Stimulated activated memory B cell treated with anti-CD40 and anti-IgM and Interleukin-4, amounts not matched to agents 10 μg/mL and 1 μg/mL and 100 μg/mL, for 72 hours (primary cell): ENCODE results near the gene NFE2L3.
A peak's percentile ranks its signal among the peaks of the same experiment; 100 is the strongest.

Source experiments
- ATAC-seq: fragments of 150-1000 bp; cut with Tn5 transposase; 2 replicates; pipeline ENCODE4 v1.10.0; 2021
- H3K27ac Mint-ChIP-seq: one replicate; pipeline ENCODE4 v1.8.0; 2022; ENCODE audit warnings: mild to moderate bottlenecking, mixed read lengths
- H3K27me3 Mint-ChIP-seq: one replicate; pipeline ENCODE4 v1.8.0; 2022; ENCODE audit warnings: mixed read lengths
- H3K36me3 Mint-ChIP-seq: one replicate; pipeline ENCODE4 v1.8.0; 2022; ENCODE audit warnings: mixed read lengths
- H3K4me1 Mint-ChIP-seq: one replicate; pipeline ENCODE4 v1.8.0; 2022; ENCODE audit warnings: mixed read lengths
- H3K4me3 Mint-ChIP-seq: one replicate; pipeline ENCODE4 v1.8.0; 2022; ENCODE audit warnings: mild to moderate bottlenecking, moderate library complexity, mixed read lengths
- H3K9me3 Mint-ChIP-seq: one replicate; pipeline ENCODE4 v1.8.0; 2022; ENCODE audit warnings: mixed read lengths

NFE2L3 gene

GRCh38 chr7:26202019-26202990 lies 50.3 kb downstream of the NFE2L3 start:
- H3K27ac Mint-ChIP-seq: peak overlapping the region; percentile 100
- peak overlapping the region; percentile 100 for H3K4me3 Mint-ChIP-seq
- H3K27me3 Mint-ChIP-seq: no peaks in the 10 kb centered on the region
- ATAC-seq: peak; percentile 4
- no peaks in the 10 kb centered on the region for H3K9me3 Mint-ChIP-seq
- H3K36me3 Mint-ChIP-seq: peaks cover 53% of the 10 kb centered on the region
- peaks cover 54% of the 10 kb centered on the region for H3K4me1 Mint-ChIP-seq

GRCh38 chr7:26203016-26203415 lies 51.0 kb downstream of the NFE2L3 start:
- Mint-ChIP-seq H3K9me3 (no peaks in the 10 kb centered on the region), H3K36me3 (peaks cover 54% of the 10 kb centered on the region), H3K4me3 (peak overlapping the region; percentile 86), H3K27ac (peak overlapping the region; percentile 100), H3K27me3 (no peaks in the 10 kb centered on the region), H3K4me1 (peaks cover 54% of the 10 kb centered on the region)
- no peak for ATAC-seq

GRCh38 chr7:26208040-26208439 lies 56.0 kb downstream of the NFE2L3 start:
- Mint-ChIP-seq H3K27ac (no peak overlapping the region), H3K27me3 (no peaks in the 10 kb centered on the region), H3K36me3 (peaks cover 56% of the 10 kb centered on the region), H3K9me3 (no peaks in the 10 kb centered on the region), H3K4me1 (peaks cover 50% of the 10 kb centered on the region), H3K4me3 (no peak overlapping the region)
- no peak for ATAC-seq

- H3K27me3 Mint-ChIP-seq: no peaks in the 10 kb centered on the region
- peaks cover 34% of the 10 kb centered on the region for H3K36me3 Mint-ChIP-seq
- H3K27ac Mint-ChIP-seq: no peak overlapping the region
- H3K9me3 Mint-ChIP-seq: no peaks in the 10 kb centered on the region
- H3K4me1 Mint-ChIP-seq: peaks cover 7% of the 10 kb centered on the region
- no peak overlapping the region for H3K4me3 Mint-ChIP-seq
- ATAC-seq: no peak
Observed at GRCh38 chr7:26212921-26213718, 61.1 kb downstream of the NFE2L3 start.

GRCh38 chr7:26213807-26214515 lies 62.0 kb downstream of the NFE2L3 start:
- Mint-ChIP-seq H3K27me3 (no peaks in the 10 kb centered on the region), H3K4me1 (peaks cover 6% of the 10 kb centered on the region), H3K36me3 (peaks cover 30% of the 10 kb centered on the region), H3K4me3 (no peak overlapping the region), H3K27ac (no peak overlapping the region), H3K9me3 (no peaks in the 10 kb centered on the region)
- no peak for ATAC-seq

- no peak for ATAC-seq
- Mint-ChIP-seq H3K36me3 (peaks cover 18% of the 10 kb centered on the region), H3K27ac (no peak overlapping the region)
Observed at GRCh38 chr7:26216049-26216448, 64.1 kb downstream of the NFE2L3 start.

GRCh38 chr7:26224359-26224758 lies 72.4 kb downstream of the NFE2L3 start:
- no peaks in the 10 kb centered on the region for H3K9me3 Mint-ChIP-seq
- no peaks in the 10 kb centered on the region for H3K36me3 Mint-ChIP-seq
- ATAC-seq: no peak
- no peaks in the 10 kb centered on the region for H3K4me1 Mint-ChIP-seq
- H3K4me3 Mint-ChIP-seq: no peak overlapping the region
- no peak overlapping the region for H3K27ac Mint-ChIP-seq
- no peaks in the 10 kb centered on the region for H3K27me3 Mint-ChIP-seq

More at GRCh38 chr7:26216049-26216448, 64.1 kb downstream of the NFE2L3 start:
- no peaks in the 10 kb centered on the region for H3K9me3 Mint-ChIP-seq
- peaks cover 6% of the 10 kb centered on the region for H3K4me1 Mint-ChIP-seq
- H3K27me3 Mint-ChIP-seq: no peaks in the 10 kb centered on the region
- H3K4me3 Mint-ChIP-seq: no peak overlapping the region

- no peaks in the 10 kb centered on the region for H3K9me3 Mint-ChIP-seq
- H3K36me3 Mint-ChIP-seq: no peaks in the 10 kb centered on the region
- no peak overlapping the region for H3K4me3 Mint-ChIP-seq
- no peaks in the 10 kb centered on the region for H3K27me3 Mint-ChIP-seq
- no peaks in the 10 kb centered on the region for H3K4me1 Mint-ChIP-seq
- ATAC-seq: no peak
- H3K27ac Mint-ChIP-seq: no peak overlapping the region
Observed at GRCh38 chr7:26227987-26228386, 76.0 kb downstream of the NFE2L3 start.

- Mint-ChIP-seq H3K4me1 (no peaks in the 10 kb centered on the region), H3K27me3 (no peaks in the 10 kb centered on the region), H3K4me3 (no peak overlapping the region), H3K9me3 (no peaks in the 10 kb centered on the region), H3K36me3 (no peaks in the 10 kb centered on the region), H3K27ac (no peak overlapping the region)
- no peak for ATAC-seq
Observed at GRCh38 chr7:26233902-26234511, 82.0 kb downstream of the NFE2L3 start.
